Measurements from ENCODE around the gene PDE4D.

Gene PDE4D

DNA sequence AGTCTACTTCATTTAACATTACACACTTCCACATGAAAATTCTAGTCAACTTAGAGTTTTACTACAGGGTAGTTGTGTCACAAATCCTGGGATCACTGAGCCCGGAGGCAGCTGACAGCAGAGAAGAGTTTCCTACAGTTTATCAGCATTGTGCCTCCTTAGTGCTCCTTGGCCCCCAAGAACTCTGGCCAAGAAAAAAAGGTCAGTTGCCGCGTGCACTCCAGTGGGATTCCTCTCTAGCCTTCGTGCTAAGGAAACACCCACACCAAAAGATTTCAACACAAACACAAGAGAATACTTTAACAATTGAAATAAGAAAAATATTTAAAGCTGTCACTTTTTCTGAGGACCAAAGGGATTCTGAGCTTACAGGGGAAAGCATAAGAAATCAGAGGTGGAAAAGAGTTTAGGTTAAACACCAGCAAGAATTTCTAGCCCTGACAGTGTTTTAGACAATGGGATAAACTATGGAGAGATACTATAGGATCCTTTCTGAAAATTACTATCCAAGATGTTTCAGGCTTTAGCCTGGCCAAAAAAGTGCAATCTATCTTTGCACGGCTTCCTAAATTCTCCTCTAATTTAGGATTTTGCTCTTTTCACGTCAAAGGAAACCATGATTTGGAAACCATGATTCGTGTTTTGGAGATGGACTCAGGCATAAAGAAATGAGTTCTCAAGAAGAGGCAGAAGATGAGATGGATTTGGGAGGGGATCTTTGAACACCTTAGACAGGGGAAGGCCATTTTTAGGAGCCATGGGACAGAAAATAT is 703.9 kb downstream of the PDE4D start:
- Histone ChIP-seq H3K9me3 (replicated peaks; ENCODE audit: insufficient read depth, low read length) (no peaks in the 10 kb centered on the region), H3F3A (ENCODE audit: insufficient read depth, low read length) (no peaks in the 10 kb centered on the region), H4K20me1 (ENCODE audit: insufficient read depth, low read length) (no peaks in the 10 kb centered on the region), H3K4me2 (ENCODE audit: low read depth, low read length) (no peak overlapping the region), H3K36me3 (replicated peaks; ENCODE audit: insufficient read depth, low read length) (no peaks in the 10 kb centered on the region), H3K27ac (ENCODE audit: low read length) (no peak overlapping the region), H3K9ac (ENCODE audit: low read length) (no peak overlapping the region), H3K27me3 (replicated peaks; ENCODE audit: insufficient read depth, low read length) (no peaks in the 10 kb centered on the region), H3K9me2 (replicated peaks; ENCODE audit: insufficient read depth, low read length) (no peaks in the 10 kb centered on the region), H3K4me3 (ENCODE audit: low read length) (no peak overlapping the region), H2AFZ (ENCODE audit: low read length) (no peak overlapping the region), H3K4me1 (ENCODE audit: low read length) (0 out of 2 replicates have a peak, but pooled peaks cover 3% of the 10 kb centered on the region), H3K79me2 (ENCODE audit: low read length) (no peaks in the 10 kb centered on the region)
- TF ChIP-seq EZH2 (optimal IDR thresholded peaks at IDR 0.05; ENCODE audit: low read depth, low read length), result no peak
- no peak for TF ChIP-seq CTCF (IDR thresholded peaks at IDR 0.05; ENCODE audit: low read length)
- TF ChIP-seq EZH2phosphoT487 (IDR thresholded peaks at IDR 0.05; ENCODE audit: low read length), result no peak
- no peak for DNase-seq

- no peaks in the 10 kb centered on the region for H3K79me2 ChIP-seq (ENCODE audit: low read length)
- H3K27ac ChIP-seq (ENCODE audit: low read length), result no peak overlapping the region
- peak overlapping the region; percentile 55 for H3K4me3 ChIP-seq (ENCODE audit: low read length)
- peak overlapping the region; percentile 88 for H3K4me2 ChIP-seq (ENCODE audit: low read depth, low read length)
- 0 out of 2 replicates have a peak, but pooled peaks cover 3% of the 10 kb centered on the region for H3K4me1 ChIP-seq (ENCODE audit: low read length)
- no peaks in the 10 kb centered on the region for H3K9me3 ChIP-seq (replicated peaks; ENCODE audit: insufficient read depth, low read length)
- peak overlapping the region; percentile 60 for H2AFZ ChIP-seq (ENCODE audit: low read length)
- no peaks in the 10 kb centered on the region for H3K27me3 ChIP-seq (replicated peaks; ENCODE audit: insufficient read depth, low read length)
- no peaks in the 10 kb centered on the region for H3K9me2 ChIP-seq (replicated peaks; ENCODE audit: insufficient read depth, low read length)
- no peaks in the 10 kb centered on the region for H4K20me1 ChIP-seq (ENCODE audit: insufficient read depth, low read length)
- H3K36me3 ChIP-seq (replicated peaks; ENCODE audit: insufficient read depth, low read length), result no peaks in the 10 kb centered on the region
- TF ChIP-seq EZH2phosphoT487 (IDR thresholded peaks at IDR 0.05; ENCODE audit: low read length) (no peak), EZH2 (optimal IDR thresholded peaks at IDR 0.05; ENCODE audit: low read depth, low read length) (no peak), CTCF (IDR thresholded peaks at IDR 0.05; ENCODE audit: low read length) (peak; percentile 79)
- H3F3A ChIP-seq (ENCODE audit: insufficient read depth, low read length), result no peaks in the 10 kb centered on the region
- peak overlapping the region; percentile 34; the same call in 1 of the 2 replicates for H3K9ac ChIP-seq (ENCODE audit: low read length)
- peak; percentile 74 for DNase-seq
Measured at GRCh38 chr5:59188419-59189225, 704.9 kb downstream of the PDE4D start.

- no peaks in the 10 kb centered on the region for H3K36me3 ChIP-seq (replicated peaks; ENCODE audit: insufficient read depth, low read length)
- H3K79me2 ChIP-seq (ENCODE audit: low read length), result no peaks in the 10 kb centered on the region
- H4K20me1 ChIP-seq (ENCODE audit: insufficient read depth, low read length), result no peaks in the 10 kb centered on the region
- TF ChIP-seq EZH2 (optimal IDR thresholded peaks at IDR 0.05; ENCODE audit: low read depth, low read length), result no peak
- TF ChIP-seq CTCF (IDR thresholded peaks at IDR 0.05; ENCODE audit: low read length), result no peak
- no peak for TF ChIP-seq EZH2phosphoT487 (IDR thresholded peaks at IDR 0.05; ENCODE audit: low read length)
- H3K27ac ChIP-seq (ENCODE audit: low read length), result no peak overlapping the region
- peak; percentile 56 for DNase-seq
- peak overlapping the region; percentile 55 for H3K4me3 ChIP-seq (ENCODE audit: low read length)
- H3K4me2 ChIP-seq (ENCODE audit: low read depth, low read length), result peak overlapping the region; percentile 88
- H3K9me2 ChIP-seq (replicated peaks; ENCODE audit: insufficient read depth, low read length), result no peaks in the 10 kb centered on the region
- peak overlapping the region; percentile 60 for H2AFZ ChIP-seq (ENCODE audit: low read length)
- no peaks in the 10 kb centered on the region for H3F3A ChIP-seq (ENCODE audit: insufficient read depth, low read length)
- no peaks in the 10 kb centered on the region for H3K9me3 ChIP-seq (replicated peaks; ENCODE audit: insufficient read depth, low read length)
- H3K27me3 ChIP-seq (replicated peaks; ENCODE audit: insufficient read depth, low read length), result no peaks in the 10 kb centered on the region
- H3K4me1 ChIP-seq (ENCODE audit: low read length), result 0 out of 2 replicates have a peak, but pooled peaks cover 3% of the 10 kb centered on the region
- H3K9ac ChIP-seq (ENCODE audit: low read length), result peak overlapping the region; percentile 34; the same call in 1 of the 2 replicates
Measured at GRCh38 chr5:59187857-59188256, 705.7 kb downstream of the PDE4D start.

All from MM.1S (cell line).